Progenitor cell of endocrine pancreas (in vitro differentiated cells): ENCODE data around the gene CDHR3. TPM values are rescaled to one million over a fixed set of nuclear protein-coding genes. Genes with fewer than 3 reads are reported as not detected.

ENCODE experiments used
- DNase-seq: peaks from one replicate; pipeline ENCODE4 v3.0.0; 2021; ENCODE audit warnings: low spot score; ENCODE audit not compliant: unreplicated experiment
- H3K27ac Mint-ChIP-seq: 2 replicates; pipeline ENCODE4 v1.8.0; 2021; ENCODE audit warnings: mild to moderate bottlenecking, moderate library complexity, mixed read lengths
- H3K27me3 Mint-ChIP-seq: 2 replicates; pipeline ENCODE4 v1.8.0; 2021; ENCODE audit warnings: mixed read lengths
- H3K36me3 Mint-ChIP-seq: 2 replicates; pipeline ENCODE4 v1.8.0; 2022; ENCODE audit warnings: mixed read lengths; ENCODE audit not compliant: insufficient read depth
- H3K4me1 Mint-ChIP-seq: 2 replicates; pipeline ENCODE4 v1.8.0; 2021; ENCODE audit warnings: low read depth, mixed read lengths
- H3K4me3 Mint-ChIP-seq: 2 replicates; pipeline ENCODE4 v1.8.0; 2021; ENCODE audit warnings: low read depth, mild to moderate bottlenecking, moderate library complexity, mixed read lengths
- H3K9me3 Mint-ChIP-seq: 2 replicates; pipeline ENCODE4 v1.8.0; 2021; ENCODE audit warnings: low read depth, mixed read lengths
- CTCF ChIP-seq: fragments of 200-600 bp; sonication (generic); IDR thresholded peaks from one replicate; pipeline ENCODE4 v1.5.0; 2021; ENCODE audit warnings: antibody characterized with exemption, mild to moderate bottlenecking; ENCODE audit not compliant: unreplicated experiment
- total RNA-seq: library from RNA; stranded (reverse); gene quantifications from 2 replicates; pipeline ENCODE4 v1.2.1, GENCODE V29; 2021

CDHR3 gene
- total RNA-seq, 1 donor from 2014 or later = 15.7 TPM

GRCh38 chr7:106053109-106053508 is 90.0 kb downstream of the CDHR3 start:
- no peak for TF ChIP-seq CTCF
- no peak for DNase-seq
- H3K4me3 Mint-ChIP-seq = no peak overlapping the region
- no peaks in the 10 kb centered on the region for H3K36me3 Mint-ChIP-seq
- no peaks in the 10 kb centered on the region for H3K9me3 Mint-ChIP-seq
- H3K4me1 Mint-ChIP-seq = peaks cover 2% of the 10 kb centered on the region
- H3K27ac Mint-ChIP-seq = no peak overlapping the region
- peaks cover 26% of the 10 kb centered on the region for H3K27me3 Mint-ChIP-seq

- no peak overlapping the region for H3K27ac Mint-ChIP-seq
- H3K4me1 Mint-ChIP-seq = peaks cover 4% of the 10 kb centered on the region
- H3K4me3 Mint-ChIP-seq = no peak overlapping the region
- no peaks in the 10 kb centered on the region for H3K36me3 Mint-ChIP-seq
- peaks cover 29% of the 10 kb centered on the region for H3K27me3 Mint-ChIP-seq
- no peaks in the 10 kb centered on the region for H3K9me3 Mint-ChIP-seq
- no peak for DNase-seq
- no peak for TF ChIP-seq CTCF
These were observed 91.3 kb downstream of the CDHR3 start for GRCh38 chr7:106054156-106054910.

- Mint-ChIP-seq H3K4me3 (no peak overlapping the region), H3K27me3 (peaks cover 29% of the 10 kb centered on the region), H3K9me3 (no peaks in the 10 kb centered on the region), H3K4me1 (peaks cover 4% of the 10 kb centered on the region), H3K36me3 (no peaks in the 10 kb centered on the region), H3K27ac (no peak overlapping the region)
- no peak for DNase-seq
- TF ChIP-seq CTCF = no peak
These were observed 92.0 kb downstream of the CDHR3 start for GRCh38 chr7:106054971-106055532.

GRCh38 chr7:106056513-106057203 is 93.6 kb downstream of the CDHR3 start:
- Mint-ChIP-seq H3K9me3 (peaks cover 4% of the 10 kb centered on the region), H3K4me3 (no peak overlapping the region), H3K27me3 (peaks cover 23% of the 10 kb centered on the region), H3K4me1 (peaks cover 4% of the 10 kb centered on the region), H3K36me3 (no peaks in the 10 kb centered on the region), H3K27ac (no peak overlapping the region)
- peak; percentile 75 for TF ChIP-seq CTCF
- peak; percentile 49 for DNase-seq

GRCh38 chr7:106057204-106057961 is 94.3 kb downstream of the CDHR3 start:
- H3K27me3 Mint-ChIP-seq = peaks cover 23% of the 10 kb centered on the region
- no peaks in the 10 kb centered on the region for H3K36me3 Mint-ChIP-seq
- no peak overlapping the region for H3K27ac Mint-ChIP-seq
- TF ChIP-seq CTCF = no peak
- no peak for DNase-seq
- no peak overlapping the region for H3K4me3 Mint-ChIP-seq
- peaks cover 4% of the 10 kb centered on the region for H3K4me1 Mint-ChIP-seq
- H3K9me3 Mint-ChIP-seq = peaks cover 4% of the 10 kb centered on the region
